ENCODE measurements around the gene GOPC.

The GOPC gene

DNA sequence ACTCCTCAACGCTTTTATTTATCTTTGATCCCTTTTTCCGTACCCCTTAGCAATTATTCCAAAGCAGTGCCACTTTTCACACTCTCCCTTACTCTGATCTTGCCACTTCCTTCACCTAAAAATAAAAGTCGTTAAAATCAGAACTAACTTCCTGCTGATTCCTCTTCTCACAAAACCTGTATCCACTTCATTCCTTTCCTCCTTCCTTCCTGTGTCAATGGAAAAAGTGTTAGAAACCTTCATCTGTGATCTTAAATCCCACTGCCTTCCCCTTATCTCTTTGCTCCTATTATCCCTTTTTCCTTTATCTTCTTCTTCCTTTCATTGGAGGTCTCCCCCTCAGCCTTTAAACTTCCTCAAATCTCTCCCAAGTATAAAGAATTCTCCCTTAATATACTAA lies 49.2 kb downstream of the GOPC start:
- no peak overlapping the region for H3K9ac ChIP-seq (ENCODE audit: low read length)
- no peaks in the 10 kb centered on the region for H3K9me3 ChIP-seq (replicated peaks; ENCODE audit: insufficient read depth, low read length)
- H3F3A ChIP-seq (ENCODE audit: insufficient read depth, low read length): peaks cover 25% of the 10 kb centered on the region
- no peak overlapping the region for H3K4me3 ChIP-seq (ENCODE audit: low read length)
- no peak overlapping the region for H2AFZ ChIP-seq (ENCODE audit: low read length)
- H4K20me1 ChIP-seq (ENCODE audit: insufficient read depth, low read length): no peaks in the 10 kb centered on the region
- TF ChIP-seq EZH2phosphoT487 (IDR thresholded peaks at IDR 0.05; ENCODE audit: low read length): no peak
- no peak for TF ChIP-seq EZH2 (optimal IDR thresholded peaks at IDR 0.05; ENCODE audit: low read depth, low read length)
- no peak for TF ChIP-seq CTCF (IDR thresholded peaks at IDR 0.05; ENCODE audit: low read length)
- peaks cover 6% of the 10 kb centered on the region; the same call in 1 of the 2 replicates for H3K79me2 ChIP-seq (ENCODE audit: low read length)
- H3K27me3 ChIP-seq (replicated peaks; ENCODE audit: insufficient read depth, low read length): no peaks in the 10 kb centered on the region
- peaks cover 34% of the 10 kb centered on the region for H3K4me1 ChIP-seq (ENCODE audit: low read length)
- H3K4me2 ChIP-seq (ENCODE audit: low read depth, low read length): no peak overlapping the region
- no peaks in the 10 kb centered on the region for H3K36me3 ChIP-seq (replicated peaks; ENCODE audit: insufficient read depth, low read length)
- no peak overlapping the region for H3K27ac ChIP-seq (ENCODE audit: low read length)
- H3K9me2 ChIP-seq (replicated peaks; ENCODE audit: insufficient read depth, low read length): no peaks in the 10 kb centered on the region
- DNase-seq: no peak

DNA sequence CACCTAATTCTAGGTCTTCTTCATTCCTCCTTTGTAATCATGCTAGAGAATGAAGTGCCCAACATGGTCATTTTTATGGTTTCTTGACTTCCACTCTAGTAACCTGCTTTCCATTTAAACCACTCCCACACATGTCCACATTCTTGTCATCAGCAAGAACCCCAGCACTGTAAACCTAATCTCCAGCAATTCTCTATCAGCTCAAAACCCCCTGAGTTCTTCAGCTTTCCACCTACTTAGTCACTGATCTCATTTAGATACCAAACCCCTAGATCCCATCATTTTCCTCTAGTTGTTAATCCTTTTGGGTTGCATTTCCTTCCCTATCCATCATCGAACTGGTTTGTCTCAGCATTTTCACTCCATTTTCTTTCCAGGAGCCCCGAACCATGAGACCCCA lies 49.7 kb downstream of the GOPC start:
- no peaks in the 10 kb centered on the region for H4K20me1 ChIP-seq (ENCODE audit: insufficient read depth, low read length)
- no peak overlapping the region for H3K27ac ChIP-seq (ENCODE audit: low read length)
- no peak overlapping the region for H3K4me2 ChIP-seq (ENCODE audit: low read depth, low read length)
- TF ChIP-seq EZH2phosphoT487 (IDR thresholded peaks at IDR 0.05; ENCODE audit: low read length) (no peak), CTCF (IDR thresholded peaks at IDR 0.05; ENCODE audit: low read length) (no peak), EZH2 (optimal IDR thresholded peaks at IDR 0.05; ENCODE audit: low read depth, low read length) (no peak)
- H3K4me1 ChIP-seq (ENCODE audit: low read length): peaks cover 39% of the 10 kb centered on the region
- DNase-seq: no peak
- 0 out of 2 replicates have a peak, but pooled peaks cover under 1% of the 10 kb centered on the region for H3K36me3 ChIP-seq (replicated peaks; ENCODE audit: insufficient read depth, low read length)
- no peak overlapping the region for H3K4me3 ChIP-seq (ENCODE audit: low read length)
- H3F3A ChIP-seq (ENCODE audit: insufficient read depth, low read length): peaks cover 30% of the 10 kb centered on the region
- H3K9me3 ChIP-seq (replicated peaks; ENCODE audit: insufficient read depth, low read length): no peaks in the 10 kb centered on the region
- H3K27me3 ChIP-seq (replicated peaks; ENCODE audit: insufficient read depth, low read length): no peaks in the 10 kb centered on the region
- no peak overlapping the region for H2AFZ ChIP-seq (ENCODE audit: low read length)
- H3K9ac ChIP-seq (ENCODE audit: low read length): no peak overlapping the region
- H3K79me2 ChIP-seq (ENCODE audit: low read length): peaks cover 8% of the 10 kb centered on the region
- H3K9me2 ChIP-seq (replicated peaks; ENCODE audit: insufficient read depth, low read length): no peaks in the 10 kb centered on the region

- H3K9ac ChIP-seq (ENCODE audit: low read length): no peak overlapping the region
- peaks cover 57% of the 10 kb centered on the region for H3K4me1 ChIP-seq (ENCODE audit: low read length)
- peaks cover 23% of the 10 kb centered on the region for H3K79me2 ChIP-seq (ENCODE audit: low read length)
- no peak for DNase-seq
- no peaks in the 10 kb centered on the region for H3K9me2 ChIP-seq (replicated peaks; ENCODE audit: insufficient read depth, low read length)
- H3K27me3 ChIP-seq (replicated peaks; ENCODE audit: insufficient read depth, low read length): no peaks in the 10 kb centered on the region
- H3K9me3 ChIP-seq (replicated peaks; ENCODE audit: insufficient read depth, low read length): no peaks in the 10 kb centered on the region
- no peak overlapping the region for H3K4me3 ChIP-seq (ENCODE audit: low read length)
- no peak for TF ChIP-seq CTCF (IDR thresholded peaks at IDR 0.05; ENCODE audit: low read length)
- H3K27ac ChIP-seq (ENCODE audit: low read length): no peak overlapping the region
- peaks cover 36% of the 10 kb centered on the region for H3F3A ChIP-seq (ENCODE audit: insufficient read depth, low read length)
- no peak overlapping the region for H2AFZ ChIP-seq (ENCODE audit: low read length)
- H4K20me1 ChIP-seq (ENCODE audit: insufficient read depth, low read length): no peaks in the 10 kb centered on the region
- 0 out of 2 replicates have a peak, but pooled peaks cover 6% of the 10 kb centered on the region for H3K36me3 ChIP-seq (replicated peaks; ENCODE audit: insufficient read depth, low read length)
- no peak overlapping the region for H3K4me2 ChIP-seq (ENCODE audit: low read depth, low read length)
Observed at GRCh38 chr6:117550618-117551242, 51.6 kb downstream of the GOPC start.

Data from MM.1S (cell line).